Central memory CD4-positive, alpha-beta T cell (primary cell): ENCODE results near the gene SLC22A12.
"Not testable (repeated sequence)": the region's sequence is repeated elsewhere in the genome, so short reads cannot be mapped to it uniquely, and the experiment has no call there.

Experiments
- DNase-seq: peaks from one replicate; pipeline ENCODE4 v3.0.0; 2022
- total RNA-seq, 3 experiments: gene quantifications; one replicate each; lab custom pipeline; 2026; lab: John Stamatoyannopoulos, UW

The SLC22A12 gene
- total RNA-seq, result 0 to 0.04 (median 0) reads per million in 3 experiments

- DNase-seq, result no peak
Observed at GRCh38 chr11:64590763-64591221, at the start of gene SLC22A12. TSS of gene SLC22A12 (plus strand) at chr11:64591220. CDS start at chr11:64591557, 337 bp downstream.

- DNase-seq, result no peak
Observed at GRCh38 chr11:64542172-64543125, 48.6 kb upstream of the SLC22A12 start.

GRCh38 chr11:64543818-64544217 is 47.2 kb upstream of the SLC22A12 start:
- DNase-seq, result no peak

GRCh38 chr11:64544616-64545296 is 46.3 kb upstream of the SLC22A12 start:
- DNase-seq, result no peak

GRCh38 chr11:64545619-64546018 is 45.4 kb upstream of the SLC22A12 start:
- DNase-seq, result no peak

GRCh38 chr11:64546176-64546575 is 44.8 kb upstream of the SLC22A12 start:
- no peak for DNase-seq

- DNase-seq, result no peak
Observed at GRCh38 chr11:64546600-64546999, 44.4 kb upstream of the SLC22A12 start.

GRCh38 chr11:64549969-64550368 is 41.1 kb upstream of the SLC22A12 start:
- no peak for DNase-seq

- DNase-seq, result peak; percentile 29
Observed at GRCh38 chr11:64553554-64554201, 37.3 kb upstream of the SLC22A12 start.

- no peak for DNase-seq
Observed at GRCh38 chr11:64556044-64556720, 34.8 kb upstream of the SLC22A12 start.

GRCh38 chr11:64556721-64557250 is 34.2 kb upstream of the SLC22A12 start:
- DNase-seq, result no peak

GRCh38 chr11:64558065-64558745 is 32.8 kb upstream of the SLC22A12 start:
- no peak for DNase-seq

- no peak for DNase-seq
Observed at GRCh38 chr11:64558869-64559268, 32.2 kb upstream of the SLC22A12 start.

GRCh38 chr11:64559351-64560138 is 31.5 kb upstream of the SLC22A12 start:
- DNase-seq, result no peak

- DNase-seq, result no peak
Observed at GRCh38 chr11:64560139-64560771, 30.8 kb upstream of the SLC22A12 start.

- no peak for DNase-seq
Observed at GRCh38 chr11:64560941-64561340, 30.1 kb upstream of the SLC22A12 start.

- DNase-seq, result not testable (repeated sequence)
Observed at GRCh38 chr11:64561429-64561828, 29.6 kb upstream of the SLC22A12 start.

GRCh38 chr11:64561984-64562722 is 28.9 kb upstream of the SLC22A12 start:
- no peak for DNase-seq

- DNase-seq, result no peak
Observed at GRCh38 chr11:64562723-64563351, 28.2 kb upstream of the SLC22A12 start.
